ENCODE results near the gene TMCO5A. TPM values are rescaled to one million over a fixed set of nuclear protein-coding genes. Genes with fewer than 3 reads are reported as not detected.

The TMCO5A gene
- polyA plus RNA-seq, 1 experiment, result not detected

GRCh38 chr15:37907136-37907535 lies 27.3 kb upstream of the TMCO5A start:
- H3K27me3 ChIP-seq (ENCODE audit: control insufficient read depth, insufficient read depth, low read length), result peaks cover under 1% of the 10 kb centered on the region
- DNase-seq (ENCODE audit: low read depth, low spot score), result no peak
- TF ChIP-seq CTCF (IDR thresholded peaks at IDR 0.05; ENCODE audit: low read depth, low read length), result no peak
- no peak overlapping the region for H3K27ac ChIP-seq (ENCODE audit: low read depth, low read length)
- ChIA-PET CTCF (interaction anchor here (0.9 to 1.1 kb wide), 3 partner anchors 11 to 16 kb away, joined by 3 to 5 read pairs (median 3); no protein-coding TSS in a partner anchor), POLR2A (interaction anchor here (0.6 kb wide), 2 partner anchors 78 to 799 kb away, joined by 3 to 5 read pairs; no protein-coding TSS in a partner anchor)
- no peaks in the 10 kb centered on the region for H3K9me3 ChIP-seq (ENCODE audit: control insufficient read depth, insufficient read depth, low read length)
- no peak overlapping the region for H3K4me3 ChIP-seq (ENCODE audit: low read depth, low read length)

GRCh38 chr15:37921527-37922385 lies 12.7 kb upstream of the TMCO5A start:
- Histone ChIP-seq H3K4me3 (ENCODE audit: low read depth, low read length) (no peak overlapping the region), H3K27me3 (ENCODE audit: control insufficient read depth, insufficient read depth, low read length) (no peaks in the 10 kb centered on the region), H3K9me3 (ENCODE audit: control insufficient read depth, insufficient read depth, low read length) (no peaks in the 10 kb centered on the region), H3K27ac (ENCODE audit: low read depth, low read length) (no peak overlapping the region)
- POLR2A ChIA-PET, result no interaction called here
- CTCF ChIA-PET, result interaction anchor here (0.9 kb wide), 1 partner anchor 769 kb away, joined by 4 read pairs; no protein-coding TSS in a partner anchor
- no peak for TF ChIP-seq CTCF (IDR thresholded peaks at IDR 0.05; ENCODE audit: low read depth, low read length)
- DNase-seq (ENCODE audit: low read depth, low spot score), result no peak

GRCh38 chr15:37926136-37926535 lies 8.3 kb upstream of the TMCO5A start:
- no peaks in the 10 kb centered on the region for H3K27me3 ChIP-seq (ENCODE audit: control insufficient read depth, insufficient read depth, low read length)
- POLR2A ChIA-PET, result no interaction called here
- no peak for DNase-seq (ENCODE audit: low read depth, low spot score)
- no peak overlapping the region for H3K4me3 ChIP-seq (ENCODE audit: low read depth, low read length)
- H3K9me3 ChIP-seq (ENCODE audit: control insufficient read depth, insufficient read depth, low read length), result no peaks in the 10 kb centered on the region
- CTCF ChIA-PET, result no interaction called here
- no peak overlapping the region for H3K27ac ChIP-seq (ENCODE audit: low read depth, low read length)
- TF ChIP-seq CTCF (IDR thresholded peaks at IDR 0.05; ENCODE audit: low read depth, low read length), result no peak

- no peak overlapping the region for H3K4me3 ChIP-seq (ENCODE audit: low read depth, low read length)
Measured at GRCh38 chr15:37929238-37929637, 5.2 kb upstream of the TMCO5A start.

More at GRCh38 chr15:37929238-37929637, 5.2 kb upstream of the TMCO5A start:
- no peak for TF ChIP-seq CTCF (IDR thresholded peaks at IDR 0.05; ENCODE audit: low read depth, low read length)
- no peaks in the 10 kb centered on the region for H3K27me3 ChIP-seq (ENCODE audit: control insufficient read depth, insufficient read depth, low read length)
- POLR2A ChIA-PET, result no interaction called here
- no peaks in the 10 kb centered on the region for H3K9me3 ChIP-seq (ENCODE audit: control insufficient read depth, insufficient read depth, low read length)
- H3K27ac ChIP-seq (ENCODE audit: low read depth, low read length), result no peak overlapping the region
- CTCF ChIA-PET, result no interaction called here
- no peak for DNase-seq (ENCODE audit: low read depth, low spot score)

Data from AG04450 (cell line).